GM19372 (cell line): Measurements from ENCODE around the gene AGPAT2.

Source experiments
- ATAC-seq: cut with Tn5 transposase; IDR thresholded peaks from one replicate; pipeline ENCODE4 v1.9.1; 2021; ENCODE audit warnings: mild to moderate bottlenecking, low read depth, moderate library complexity; ENCODE audit not compliant: unreplicated experiment

The AGPAT2 gene

DNA sequence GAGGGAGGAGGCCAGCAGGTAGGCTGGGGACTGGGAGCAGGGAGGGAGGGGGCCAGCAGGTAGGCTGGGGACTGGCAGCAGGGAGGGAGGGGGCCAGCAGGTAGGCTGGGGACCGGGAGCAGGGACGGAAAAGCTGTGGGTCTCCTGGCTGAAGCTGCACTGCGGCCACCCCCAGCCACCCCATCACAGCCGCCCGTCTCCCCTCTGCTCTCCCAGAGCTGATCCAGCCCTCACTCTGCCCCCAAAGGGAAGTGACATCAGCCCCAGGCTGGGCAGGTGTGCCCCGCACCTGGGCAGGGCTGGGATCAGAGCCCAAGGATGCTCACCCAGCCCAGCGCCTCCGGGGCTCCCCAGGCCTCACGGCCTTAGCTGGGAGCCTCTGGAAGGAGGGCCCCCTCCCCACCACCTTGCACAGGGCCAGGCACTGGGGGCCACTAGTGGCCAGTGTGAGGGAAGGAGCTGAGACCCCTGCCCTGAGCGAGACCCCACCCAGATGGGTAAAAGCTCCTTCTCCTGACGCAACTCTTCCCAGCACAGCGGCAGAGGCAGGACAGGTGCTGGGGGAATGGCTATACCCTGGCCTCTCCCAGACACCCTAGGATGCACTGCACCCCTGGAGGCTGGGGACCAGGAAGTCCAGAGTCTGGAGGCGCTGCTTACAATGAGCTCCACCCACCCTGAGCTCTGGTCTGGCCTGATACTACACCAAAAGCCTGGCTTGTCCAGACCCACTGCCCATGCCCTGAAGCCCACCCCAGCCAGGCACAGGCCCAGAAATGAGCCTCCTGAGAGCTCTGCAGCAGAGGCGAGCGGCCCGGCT lies 11.6 kb downstream of the AGPAT2 start:
- ATAC-seq = no peak

DNA sequence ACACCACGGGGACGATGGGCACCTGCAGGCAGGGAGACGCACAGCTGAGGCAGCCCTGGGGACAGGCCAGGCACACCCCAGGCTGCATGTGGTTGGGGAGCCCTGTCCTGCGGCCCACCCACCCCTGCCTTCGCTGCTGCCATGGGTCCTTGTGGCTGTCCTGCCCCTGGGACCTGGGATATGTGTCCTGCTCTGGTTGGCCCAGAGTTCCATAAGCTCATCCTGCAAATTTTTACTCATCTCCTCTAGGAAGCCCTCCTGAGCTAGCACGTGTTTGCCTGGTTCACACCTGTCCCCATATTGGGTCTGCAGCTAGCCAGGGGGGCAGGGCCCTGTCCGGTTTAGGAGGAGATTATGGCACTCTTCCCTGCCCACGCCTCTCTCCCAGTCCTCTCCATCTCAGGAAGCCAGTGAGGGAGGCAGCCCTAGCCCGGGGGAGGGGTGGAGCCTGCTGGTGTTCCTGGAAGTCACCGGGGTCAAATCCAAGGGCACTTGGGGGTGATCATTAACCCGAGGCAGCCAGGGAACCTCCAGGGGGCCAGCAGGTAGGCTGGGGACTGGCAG lies 12.4 kb downstream of the AGPAT2 start:
- no peak for ATAC-seq

DNA sequence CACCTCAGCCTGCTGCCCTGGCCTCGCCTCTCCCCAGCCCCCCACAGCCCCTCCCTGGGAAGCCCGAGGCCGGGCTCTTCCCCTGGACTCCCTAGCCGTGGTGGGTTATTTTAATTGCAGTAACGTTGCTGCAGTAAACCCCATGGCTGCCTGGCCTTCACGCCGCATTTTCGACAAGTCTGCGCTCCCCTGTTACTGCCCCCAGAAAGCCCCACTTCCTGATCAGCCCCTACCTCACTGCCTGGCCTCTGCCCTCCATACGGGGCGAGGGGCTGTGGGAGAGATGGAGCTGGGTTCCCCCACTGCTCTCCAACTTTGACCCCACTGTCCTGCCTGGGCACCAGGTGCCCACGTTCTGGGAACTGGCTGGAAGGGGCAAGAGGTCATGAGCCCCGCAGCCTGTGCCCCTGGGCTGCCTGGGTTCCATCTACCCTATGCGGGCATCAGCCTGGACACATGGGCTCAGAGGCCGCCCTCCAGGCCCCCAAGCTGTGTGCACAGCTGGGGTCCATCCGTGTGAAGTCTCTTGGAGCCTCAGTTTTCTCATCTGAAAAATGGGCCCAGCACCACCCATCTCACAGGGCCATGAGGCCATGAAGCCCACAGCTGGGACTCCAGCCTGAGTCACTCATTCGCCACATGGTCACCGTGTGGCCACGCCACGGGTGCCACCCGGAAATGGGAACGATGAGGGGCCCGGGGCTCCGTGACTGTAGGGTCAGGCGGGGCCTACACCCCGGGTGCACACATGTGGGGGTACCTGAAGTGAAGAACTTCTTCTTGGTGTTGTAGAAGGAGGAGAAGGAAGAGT lies 13.1 kb downstream of the AGPAT2 start:
- ATAC-seq = no peak

DNA sequence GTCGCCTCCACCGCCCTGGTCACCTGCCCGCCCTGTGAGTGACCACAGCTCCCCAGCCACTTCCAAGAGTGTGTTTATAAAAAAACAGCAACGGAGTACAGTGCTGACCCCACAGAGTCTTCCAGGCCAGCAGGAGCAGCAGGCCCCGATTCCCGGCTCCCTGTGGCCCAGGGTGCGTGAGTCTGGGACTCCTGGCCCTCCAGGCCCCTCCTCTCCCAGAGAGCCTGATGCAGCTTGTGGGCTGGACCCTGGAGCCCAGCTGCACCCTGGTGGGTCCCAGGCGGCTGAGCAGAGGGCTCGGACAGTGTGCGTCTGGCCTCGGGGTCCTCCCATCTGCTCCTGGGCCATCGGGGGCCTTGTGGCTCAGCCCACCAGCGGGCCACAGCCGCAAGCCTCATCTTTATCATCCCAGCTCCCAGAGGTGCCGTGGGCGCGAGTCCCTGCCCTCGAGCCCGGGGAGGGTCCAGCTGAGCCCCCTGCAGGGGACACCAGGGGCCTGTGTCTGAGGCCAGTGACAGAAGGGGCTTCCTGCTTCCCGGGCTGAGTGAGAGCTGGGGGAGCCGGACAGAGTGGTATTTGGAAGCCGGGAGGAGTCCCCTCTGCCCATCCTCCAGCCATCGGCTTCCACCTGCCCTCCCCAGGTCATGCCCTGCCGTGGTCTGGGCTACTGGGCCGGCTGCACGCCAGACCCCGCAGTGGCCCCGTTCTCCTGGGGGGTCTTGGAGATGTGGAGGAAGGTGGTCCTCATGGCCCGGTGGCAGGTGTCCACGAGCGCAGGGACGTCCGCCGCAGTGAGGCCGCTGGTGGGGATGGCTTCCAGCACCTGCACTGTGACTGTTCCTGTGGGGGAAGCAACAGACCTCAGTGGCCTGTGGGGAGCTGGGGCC lies 13.9 kb downstream of the AGPAT2 start:
- no peak for ATAC-seq

DNA sequence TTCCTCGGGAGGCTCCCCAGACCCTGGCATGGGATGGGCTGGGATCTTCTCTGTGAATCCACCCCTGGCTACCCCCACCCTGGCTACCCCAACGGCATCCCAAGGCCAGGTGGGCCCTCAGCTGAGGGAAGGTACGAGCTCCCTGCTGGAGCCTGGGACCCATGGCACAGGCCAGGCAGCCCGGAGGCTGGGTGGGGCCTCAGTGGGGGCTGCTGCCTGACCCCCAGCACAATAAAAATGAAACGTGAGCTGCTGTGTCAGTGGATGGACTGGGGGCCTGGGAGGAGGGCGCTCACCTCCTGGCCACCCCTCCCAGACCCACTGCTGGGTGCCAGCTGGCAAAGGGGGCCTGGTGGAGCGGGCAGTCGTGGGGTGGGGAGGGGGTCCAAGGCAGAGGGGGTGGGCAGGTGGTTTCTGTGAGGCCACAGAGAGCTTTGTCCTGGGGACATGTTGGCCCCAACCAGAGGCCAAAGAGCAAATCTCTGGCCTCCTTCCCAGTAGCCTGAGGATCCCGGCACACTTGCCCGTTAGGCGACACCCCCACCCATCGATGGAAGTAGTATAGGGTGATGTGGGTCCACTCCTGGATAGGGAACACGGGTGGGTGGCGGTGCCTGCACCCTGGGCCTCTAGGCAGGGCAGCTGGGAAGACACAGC lies 14.7 kb downstream of the AGPAT2 start:
- ATAC-seq = no peak

DNA sequence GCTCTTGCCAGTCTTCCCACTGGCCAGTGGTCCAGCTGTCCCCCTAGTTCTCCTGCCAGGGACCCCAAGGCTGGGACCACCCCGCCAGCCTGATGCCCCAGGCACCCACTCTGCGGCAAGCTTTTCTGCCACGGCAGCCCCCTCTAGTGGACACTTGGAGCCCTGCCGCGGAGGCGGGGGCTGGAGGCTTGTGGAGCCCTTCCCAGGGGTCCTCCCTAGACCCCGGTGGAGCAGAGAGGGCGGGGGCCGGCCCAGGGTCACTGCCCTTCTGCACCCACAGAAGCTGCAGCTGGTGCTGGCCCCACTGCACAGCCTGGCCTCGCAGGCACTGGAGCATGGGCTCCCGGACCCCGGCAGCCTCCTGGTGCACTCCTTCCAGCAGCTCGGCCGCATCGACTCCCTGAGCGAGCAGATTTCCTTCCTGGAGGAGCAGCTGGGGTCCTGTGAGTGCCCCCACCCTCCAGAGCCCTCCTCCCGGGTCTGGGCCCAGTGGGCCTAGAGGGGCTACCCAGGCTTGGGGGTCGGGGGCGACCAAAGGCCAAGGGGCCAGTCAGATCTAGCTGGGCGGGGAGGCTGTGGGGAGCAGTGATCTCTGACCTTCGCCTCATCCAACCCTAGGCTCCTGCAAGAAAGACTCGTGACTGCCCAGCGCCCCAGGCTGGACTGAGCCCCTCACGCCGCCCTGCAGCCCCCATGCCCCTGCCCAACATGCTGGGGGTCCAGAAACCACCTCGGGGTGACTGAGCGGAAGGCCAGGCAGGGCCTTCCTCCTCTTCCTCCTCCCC lies 15.4 kb downstream of the AGPAT2 start:
- no peak for ATAC-seq

DNA sequence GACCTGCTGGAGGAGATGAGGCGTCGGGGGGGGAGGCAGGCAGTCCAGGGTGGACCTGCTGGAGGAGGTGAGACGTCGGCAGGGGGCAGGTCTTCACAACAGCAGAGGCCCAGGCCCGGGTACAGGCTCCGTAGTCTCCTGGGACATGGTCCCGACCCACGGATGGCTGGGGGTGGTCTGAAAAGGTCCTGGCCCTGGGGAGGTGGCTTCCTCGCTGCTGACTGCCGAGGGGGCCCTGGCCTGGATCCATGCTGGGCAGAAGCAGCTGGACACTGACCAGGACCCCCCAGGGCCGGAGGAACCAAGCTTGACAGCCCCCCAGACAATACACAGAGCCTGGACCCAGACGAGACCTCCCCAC lies 16.0 kb downstream of the AGPAT2 start:
- no peak for ATAC-seq

DNA sequence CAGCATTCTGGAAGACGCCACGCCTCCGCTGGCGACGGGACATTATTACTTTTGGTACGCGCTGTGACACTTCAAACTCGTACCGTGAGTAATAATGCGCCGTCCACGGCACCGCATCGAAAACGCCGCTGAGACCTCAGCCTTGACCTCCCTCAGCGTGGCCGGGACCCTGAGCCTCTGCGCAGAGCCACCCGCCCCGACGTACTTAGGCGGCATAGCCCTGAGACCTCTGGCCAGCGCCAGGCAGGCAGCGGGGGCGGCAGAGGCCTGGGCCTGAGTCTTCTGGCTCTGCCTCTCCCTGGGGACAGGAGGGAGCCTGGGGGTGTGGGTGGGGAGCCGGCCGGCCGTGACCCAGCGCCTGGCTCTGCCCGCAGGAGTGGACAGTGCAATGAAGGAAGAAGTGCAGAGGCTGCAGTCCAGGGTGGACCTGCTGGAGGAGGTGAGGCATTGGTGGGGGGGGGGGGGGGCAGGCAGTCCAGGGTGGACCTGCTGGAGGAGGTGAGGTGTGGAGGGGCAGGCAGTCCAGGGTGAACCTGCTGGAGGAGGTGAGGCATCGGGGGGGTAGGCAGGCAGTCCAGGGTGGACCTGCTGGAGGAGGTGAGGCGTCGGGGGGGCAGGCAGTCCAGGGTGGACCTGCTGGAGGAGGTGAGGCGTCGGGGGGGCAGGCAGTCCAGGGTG lies 16.5 kb downstream of the AGPAT2 start:
- ATAC-seq = no peak

DNA sequence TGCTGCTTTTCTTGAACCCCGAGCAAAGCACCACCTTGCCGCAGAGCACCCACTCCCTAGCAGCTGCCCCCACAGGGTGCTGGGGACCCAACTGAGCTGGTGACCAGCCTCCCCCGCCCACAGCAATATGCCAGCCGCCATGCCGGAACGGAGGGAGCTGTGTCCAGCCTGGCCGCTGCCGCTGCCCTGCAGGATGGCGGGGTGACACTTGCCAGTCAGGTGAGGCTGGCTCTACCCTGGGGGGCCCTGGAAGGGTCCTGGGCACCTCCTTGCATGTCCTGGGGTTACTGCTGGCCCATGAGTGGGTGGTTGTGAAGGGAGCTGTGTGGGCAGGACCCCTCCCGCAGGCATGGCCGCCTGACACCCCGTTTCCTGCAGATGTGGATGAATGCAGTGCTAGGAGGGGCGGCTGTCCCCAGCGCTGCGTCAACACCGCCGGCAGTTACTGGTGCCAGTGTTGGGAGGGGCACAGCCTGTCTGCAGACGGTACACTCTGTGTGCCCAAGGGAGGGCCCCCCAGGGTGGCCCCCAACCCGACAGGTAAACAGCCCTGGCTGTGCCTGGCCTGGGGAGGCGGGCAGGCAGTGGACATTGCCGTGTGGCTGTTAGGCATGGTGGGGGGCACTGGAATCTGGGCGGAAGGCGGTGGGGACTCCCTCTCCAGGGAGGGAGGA lies 17.3 kb downstream of the AGPAT2 start:
- no peak for ATAC-seq

DNA sequence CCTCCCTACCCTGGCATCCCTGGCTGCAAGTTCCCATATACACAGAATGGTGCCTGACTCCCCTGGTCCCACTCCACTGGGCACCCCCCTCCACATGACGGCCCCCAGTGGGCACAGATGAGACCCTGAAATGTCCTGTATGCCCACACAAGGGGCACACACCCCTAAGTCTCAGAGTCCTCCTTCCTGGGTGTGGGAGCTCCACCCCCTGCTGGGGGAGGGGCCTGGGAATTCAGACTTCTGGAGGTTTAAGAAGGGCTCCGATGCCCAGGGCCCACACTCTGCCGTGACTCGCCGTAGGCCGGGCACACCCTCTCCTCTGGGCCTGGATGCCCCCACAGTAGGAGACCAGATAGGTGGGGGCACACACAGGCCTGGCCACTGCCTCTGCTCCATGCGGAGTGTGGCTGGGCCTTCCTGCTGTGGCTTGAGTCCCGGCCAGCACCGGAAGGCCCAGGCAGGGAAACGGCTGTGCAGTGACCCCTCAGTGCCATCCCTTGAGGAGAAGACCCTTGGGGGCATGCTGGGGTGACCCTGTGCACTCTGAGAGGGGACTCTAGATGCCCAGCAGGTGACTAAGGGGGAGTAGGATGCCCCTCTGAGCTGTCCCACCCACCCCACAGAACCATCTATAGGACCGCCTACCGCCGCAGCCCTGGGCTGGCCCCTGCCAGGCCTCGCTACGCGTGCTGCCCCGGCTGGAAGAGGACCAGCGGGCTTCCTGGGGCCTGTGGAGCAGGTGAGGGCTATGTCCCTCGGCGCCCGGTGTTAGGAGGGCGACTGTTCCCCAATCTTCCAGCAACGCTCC lies 18.1 kb downstream of the AGPAT2 start:
- no peak for ATAC-seq

DNA sequence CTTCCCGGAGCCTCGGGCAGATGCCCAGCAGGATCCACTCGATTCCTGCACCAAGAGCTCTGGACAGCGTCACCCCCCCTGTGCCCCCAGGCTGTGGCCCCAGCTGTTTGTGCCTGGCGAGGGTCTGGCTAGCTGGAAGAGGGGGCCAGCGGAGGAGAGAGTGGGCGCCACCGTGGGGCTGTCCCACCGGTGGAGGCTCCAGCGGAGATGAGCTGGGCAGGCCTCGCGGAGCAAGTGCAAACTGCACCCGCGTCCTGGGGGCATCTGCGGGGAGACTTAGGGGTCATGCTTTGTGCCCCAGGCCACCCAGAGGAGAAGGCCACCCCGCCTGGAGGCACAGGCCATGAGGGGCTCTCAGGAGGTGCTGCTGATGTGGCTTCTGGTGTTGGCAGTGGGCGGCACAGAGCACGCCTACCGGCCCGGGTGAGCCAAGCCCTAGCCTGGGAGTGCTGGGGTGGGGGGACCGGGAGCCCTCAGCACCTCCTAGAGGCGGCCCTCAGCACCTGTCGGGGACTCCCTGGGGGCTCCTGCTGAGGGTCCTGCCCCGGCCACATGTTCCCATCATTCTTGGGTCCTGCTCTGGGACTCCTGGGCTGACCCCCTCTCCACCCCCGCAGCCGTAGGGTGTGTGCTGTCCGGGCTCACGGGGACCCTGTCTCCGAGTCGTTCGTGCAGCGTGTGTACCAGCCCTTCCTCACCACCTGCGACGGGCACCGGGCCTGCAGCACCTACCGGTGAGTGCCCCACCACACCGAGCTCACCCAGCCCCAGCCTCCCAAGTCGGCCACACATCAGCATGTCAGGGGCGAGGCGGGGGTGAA lies 19.1 kb downstream of the AGPAT2 start:
- ATAC-seq = no peak

DNA sequence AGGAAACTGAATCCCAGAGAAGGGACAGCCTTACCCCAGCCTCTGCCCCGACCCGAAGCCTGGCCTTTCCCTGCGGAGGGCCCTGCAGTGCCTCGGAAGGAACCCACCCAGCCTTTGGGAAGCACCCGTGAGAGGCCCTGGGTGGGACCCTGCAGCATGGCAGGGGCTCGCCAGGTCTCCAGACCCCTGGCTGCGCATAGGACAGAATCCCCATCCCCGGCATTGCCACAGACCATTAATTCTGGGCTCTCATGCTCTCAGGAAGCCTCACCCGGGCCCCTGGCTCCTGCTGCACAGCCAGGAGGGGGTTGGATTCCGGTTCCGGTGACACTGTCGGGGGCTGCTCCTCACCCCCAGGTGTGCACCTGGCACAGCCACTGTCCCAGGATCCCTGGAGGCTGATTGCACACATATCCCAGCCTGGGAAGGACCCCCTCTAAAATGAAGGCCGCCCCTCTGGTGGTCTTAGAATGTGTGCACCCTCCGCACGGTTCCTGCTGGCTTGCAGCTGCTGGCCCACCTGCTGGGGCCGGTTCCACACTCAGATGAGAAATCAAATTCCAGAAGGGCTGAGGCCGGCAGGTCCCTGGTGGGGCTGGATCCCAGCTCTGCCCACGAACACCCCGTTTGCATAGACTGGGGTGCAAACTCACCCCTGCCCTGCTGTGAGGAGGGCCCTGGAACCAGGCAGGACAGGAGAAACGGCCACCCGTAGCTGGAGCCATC lies 19.9 kb downstream of the AGPAT2 start:
- no peak for ATAC-seq

DNA sequence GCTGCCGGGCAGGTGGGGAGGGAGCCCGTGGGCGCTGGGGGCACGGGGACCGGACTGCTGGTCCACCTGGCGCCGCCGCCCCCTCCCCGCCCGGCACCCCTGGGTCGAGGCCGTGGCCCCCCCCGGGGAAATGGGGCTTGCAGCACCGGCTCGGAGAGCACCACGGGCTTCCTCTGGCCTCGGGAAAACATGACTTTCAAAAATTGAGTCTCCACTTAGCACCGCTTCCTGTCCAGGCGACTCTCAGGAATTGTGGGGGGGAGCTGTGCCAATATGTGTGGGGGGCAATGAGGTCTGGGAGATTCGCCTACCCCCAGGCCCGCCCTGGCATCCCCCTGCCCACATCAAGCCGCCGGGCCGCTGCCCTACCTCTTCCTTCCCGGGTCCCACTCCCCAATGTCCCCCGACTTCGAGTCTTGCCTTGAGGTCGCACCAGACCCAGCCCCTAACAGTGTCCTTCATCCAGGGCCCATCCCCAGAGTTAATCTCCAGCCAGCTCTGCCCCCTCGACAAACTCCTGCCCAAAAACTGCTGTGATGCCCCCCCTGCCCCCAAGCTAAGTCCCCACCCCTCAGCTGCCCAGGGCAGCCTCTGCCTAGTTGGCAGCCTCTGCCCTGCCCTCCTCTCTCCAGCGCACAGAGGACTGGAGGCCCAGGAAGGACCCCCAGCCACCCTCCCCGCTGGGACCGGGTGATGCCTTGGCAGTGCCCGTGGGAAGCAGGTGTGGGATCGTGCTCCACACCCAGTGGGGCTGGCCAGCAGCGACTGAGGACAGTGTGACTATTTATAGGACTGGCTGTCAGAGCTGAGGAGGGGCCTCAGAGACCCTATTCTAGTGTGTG lies 20.7 kb downstream of the AGPAT2 start:
- no peak for ATAC-seq

DNA sequence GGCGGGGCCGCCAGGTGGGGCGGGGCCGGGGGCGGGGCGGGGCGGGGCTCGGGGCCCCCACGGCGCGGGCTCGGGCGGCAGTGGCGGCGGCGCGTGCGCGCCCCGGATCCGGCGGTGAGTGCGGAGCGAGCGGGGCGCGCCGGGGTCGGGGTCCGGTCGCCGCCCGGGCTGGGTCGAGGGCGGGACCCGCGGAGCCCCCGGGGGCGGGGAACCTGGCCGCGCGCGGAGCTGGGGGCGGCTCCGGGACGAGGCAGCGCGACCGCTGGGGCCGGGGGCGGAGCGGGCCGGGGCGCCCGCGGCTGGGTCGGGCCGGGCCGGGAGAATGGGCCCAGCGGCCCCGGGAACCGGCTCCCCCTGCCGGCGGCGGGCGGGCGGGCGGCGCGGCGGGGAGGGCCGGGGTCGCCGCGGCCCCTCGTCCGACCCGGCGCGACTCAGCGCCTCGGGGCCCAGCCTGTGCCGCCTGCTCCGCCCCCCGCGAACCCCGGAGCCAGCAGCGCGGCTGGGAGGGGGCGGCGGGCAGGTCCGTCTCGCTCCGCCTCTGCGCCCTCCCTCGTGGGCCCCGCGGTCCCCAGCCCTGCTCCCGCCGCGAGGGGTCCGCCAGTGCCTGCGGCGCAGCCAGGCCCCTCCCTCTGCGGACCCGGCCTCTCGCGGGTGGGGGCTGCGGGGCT lies 21.4 kb downstream of the AGPAT2 start:
- ATAC-seq = no peak
